ENCODE data around the gene ZDHHC17.

DNA sequence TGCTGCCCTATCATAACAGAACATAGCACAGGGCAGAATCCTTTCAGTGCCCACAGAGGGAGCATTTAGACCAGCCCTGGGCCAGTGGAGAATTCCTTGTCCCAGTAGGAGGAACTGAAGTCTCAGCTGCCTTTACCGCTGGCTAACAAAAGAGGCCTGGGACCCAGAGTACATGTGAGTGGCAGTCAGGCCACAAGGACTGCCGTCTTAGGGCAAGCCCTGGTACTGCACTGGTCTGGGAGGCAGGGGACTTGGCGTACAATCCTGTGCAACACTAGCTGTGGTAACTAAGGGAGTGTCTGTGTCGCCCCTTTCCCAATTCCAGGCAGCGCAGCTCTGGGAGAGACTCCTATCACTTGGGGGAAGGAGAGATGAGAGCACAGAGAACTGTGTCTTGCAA is 131.9 kb downstream of the ZDHHC17 start:
- TF ChIP-seq CEBPB (IDR thresholded peaks at IDR 0.05), result no peak
- TF ChIP-seq, protein P1, sequence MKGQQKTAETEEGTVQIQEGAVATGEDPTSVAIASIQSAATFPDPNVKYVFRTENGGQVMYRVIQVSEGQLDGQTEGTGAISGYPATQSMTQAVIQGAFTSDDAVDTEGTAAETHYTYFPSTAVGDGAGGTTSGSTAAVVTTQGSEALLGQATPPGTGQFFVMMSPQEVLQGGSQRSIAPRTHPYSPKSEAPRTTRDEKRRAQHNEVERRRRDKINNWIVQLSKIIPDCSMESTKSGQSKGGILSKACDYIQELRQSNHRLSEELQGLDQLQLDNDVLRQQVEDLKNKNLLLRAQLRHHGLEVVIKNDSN (IDR thresholded peaks at IDR 0.05), result no peak
- TF ChIP-seq, protein P2, sequence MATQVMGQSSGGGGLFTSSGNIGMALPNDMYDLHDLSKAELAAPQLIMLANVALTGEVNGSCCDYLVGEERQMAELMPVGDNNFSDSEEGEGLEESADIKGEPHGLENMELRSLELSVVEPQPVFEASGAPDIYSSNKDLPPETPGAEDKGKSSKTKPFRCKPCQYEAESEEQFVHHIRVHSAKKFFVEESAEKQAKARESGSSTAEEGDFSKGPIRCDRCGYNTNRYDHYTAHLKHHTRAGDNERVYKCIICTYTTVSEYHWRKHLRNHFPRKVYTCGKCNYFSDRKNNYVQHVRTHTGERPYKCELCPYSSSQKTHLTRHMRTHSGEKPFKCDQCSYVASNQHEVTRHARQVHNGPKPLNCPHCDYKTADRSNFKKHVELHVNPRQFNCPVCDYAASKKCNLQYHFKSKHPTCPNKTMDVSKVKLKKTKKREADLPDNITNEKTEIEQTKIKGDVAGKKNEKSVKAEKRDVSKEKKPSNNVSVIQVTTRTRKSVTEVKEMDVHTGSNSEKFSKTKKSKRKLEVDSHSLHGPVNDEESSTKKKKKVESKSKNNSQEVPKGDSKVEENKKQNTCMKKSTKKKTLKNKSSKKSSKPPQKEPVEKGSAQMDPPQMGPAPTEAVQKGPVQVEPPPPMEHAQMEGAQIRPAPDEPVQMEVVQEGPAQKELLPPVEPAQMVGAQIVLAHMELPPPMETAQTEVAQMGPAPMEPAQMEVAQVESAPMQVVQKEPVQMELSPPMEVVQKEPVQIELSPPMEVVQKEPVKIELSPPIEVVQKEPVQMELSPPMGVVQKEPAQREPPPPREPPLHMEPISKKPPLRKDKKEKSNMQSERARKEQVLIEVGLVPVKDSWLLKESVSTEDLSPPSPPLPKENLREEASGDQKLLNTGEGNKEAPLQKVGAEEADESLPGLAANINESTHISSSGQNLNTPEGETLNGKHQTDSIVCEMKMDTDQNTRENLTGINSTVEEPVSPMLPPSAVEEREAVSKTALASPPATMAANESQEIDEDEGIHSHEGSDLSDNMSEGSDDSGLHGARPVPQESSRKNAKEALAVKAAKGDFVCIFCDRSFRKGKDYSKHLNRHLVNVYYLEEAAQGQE (IDR thresholded peaks at IDR 0.05; ENCODE audit: low read depth), result no peak

Measured in Ishikawa (cell line).